Measurements from ENCODE around the gene GALNT13. TPM values are rescaled to one million over a fixed set of nuclear protein-coding genes. Genes with fewer than 3 reads are reported as not detected.

The GALNT13 gene
- total RNA-seq, 1 donor from 2014 or later: not detected

DNA sequence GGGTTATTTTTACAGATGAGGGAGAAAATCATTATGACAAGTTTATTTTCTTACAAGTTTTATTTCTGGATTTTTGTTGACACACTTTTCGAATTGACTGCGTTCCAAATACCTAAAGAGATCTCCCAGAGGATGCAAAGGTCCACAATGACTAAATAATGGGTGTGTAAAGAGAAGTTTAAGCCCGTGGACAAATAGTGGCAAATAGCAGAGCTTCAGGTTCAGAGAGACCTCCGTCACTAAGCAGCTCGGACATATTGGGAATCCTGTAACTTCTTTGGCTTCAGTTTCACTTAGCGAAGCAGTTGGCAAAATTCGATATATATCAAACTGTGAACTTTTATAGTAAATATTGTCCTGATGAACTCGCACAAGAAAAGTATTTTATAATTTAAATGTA lies 556.3 kb downstream of the GALNT13 start:
- Mint-ChIP-seq H3K4me3 (no peak overlapping the region), H3K36me3 (ENCODE audit: low read depth) (no peaks in the 10 kb centered on the region), H3K27me3 (no peaks in the 10 kb centered on the region), H3K9me3 (no peaks in the 10 kb centered on the region), H3K4me1 (no peaks in the 10 kb centered on the region), H3K27ac (no peak overlapping the region)
- ChIA-PET POLR2A (no interaction called here), CTCF (no interaction called here)
- DNase-seq (no peak), ATAC-seq (ENCODE audit: low read depth) (no peak)
- TF ChIP-seq, protein P1, sequence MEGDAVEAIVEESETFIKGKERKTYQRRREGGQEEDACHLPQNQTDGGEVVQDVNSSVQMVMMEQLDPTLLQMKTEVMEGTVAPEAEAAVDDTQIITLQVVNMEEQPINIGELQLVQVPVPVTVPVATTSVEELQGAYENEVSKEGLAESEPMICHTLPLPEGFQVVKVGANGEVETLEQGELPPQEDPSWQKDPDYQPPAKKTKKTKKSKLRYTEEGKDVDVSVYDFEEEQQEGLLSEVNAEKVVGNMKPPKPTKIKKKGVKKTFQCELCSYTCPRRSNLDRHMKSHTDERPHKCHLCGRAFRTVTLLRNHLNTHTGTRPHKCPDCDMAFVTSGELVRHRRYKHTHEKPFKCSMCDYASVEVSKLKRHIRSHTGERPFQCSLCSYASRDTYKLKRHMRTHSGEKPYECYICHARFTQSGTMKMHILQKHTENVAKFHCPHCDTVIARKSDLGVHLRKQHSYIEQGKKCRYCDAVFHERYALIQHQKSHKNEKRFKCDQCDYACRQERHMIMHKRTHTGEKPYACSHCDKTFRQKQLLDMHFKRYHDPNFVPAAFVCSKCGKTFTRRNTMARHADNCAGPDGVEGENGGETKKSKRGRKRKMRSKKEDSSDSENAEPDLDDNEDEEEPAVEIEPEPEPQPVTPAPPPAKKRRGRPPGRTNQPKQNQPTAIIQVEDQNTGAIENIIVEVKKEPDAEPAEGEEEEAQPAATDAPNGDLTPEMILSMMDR (IDR thresholded peaks at IDR 0.05): no peak
- intact Hi-C loops (cut with micrococcal nuclease): no loop called here

DNA sequence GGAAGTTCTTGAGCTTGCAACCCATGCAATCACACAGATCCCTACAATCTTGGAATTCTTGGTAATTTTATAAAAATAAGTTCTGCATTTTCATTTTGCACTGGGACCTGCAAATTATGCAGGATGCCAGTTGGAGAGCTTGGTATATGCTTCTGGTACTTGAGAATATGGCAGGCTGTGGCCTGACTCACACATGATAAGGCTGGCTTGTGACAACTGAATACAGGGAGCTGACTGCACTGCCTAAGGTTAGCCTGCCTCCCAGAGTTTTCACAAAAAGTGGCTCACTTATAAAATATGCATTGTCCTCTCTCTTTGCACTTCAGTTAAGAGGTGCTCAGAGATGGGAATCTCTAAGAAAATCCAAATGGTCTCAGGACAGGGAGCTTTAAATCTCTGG lies 561.3 kb downstream of the GALNT13 start:
- CTCF ChIA-PET: no interaction called here
- Mint-ChIP-seq H3K27ac (no peak overlapping the region), H3K4me3 (no peak overlapping the region)

DNA sequence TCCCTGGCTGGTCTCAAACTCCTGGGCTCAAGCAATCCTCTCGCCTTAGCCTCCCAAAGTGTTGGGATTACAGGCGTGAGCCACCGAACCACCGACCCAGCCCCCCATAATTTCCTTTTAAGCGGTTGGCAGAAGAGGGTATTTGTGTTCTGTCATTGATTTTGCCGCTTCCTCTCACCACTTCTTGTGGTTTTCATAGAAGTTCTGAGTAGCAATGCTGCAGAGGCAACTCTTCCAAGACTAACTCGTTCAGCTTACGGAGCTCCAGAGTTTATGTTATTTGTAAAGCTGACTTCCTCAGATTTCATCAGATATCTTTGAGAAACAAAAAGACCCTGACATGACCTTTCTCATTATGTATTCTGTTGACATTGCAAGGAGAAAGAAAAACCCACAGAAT lies 565.4 kb downstream of the GALNT13 start:
- H3K27ac Mint-ChIP-seq: no peak overlapping the region

More for the DNA sequence above, 561.3 kb downstream of the GALNT13 start:
- intact Hi-C loops (cut with micrococcal nuclease): no loop called here
- H3K4me1 Mint-ChIP-seq: no peaks in the 10 kb centered on the region
- DNase-seq (no peak), ATAC-seq (ENCODE audit: low read depth) (no peak)
- TF ChIP-seq, protein P1 (IDR thresholded peaks at IDR 0.05): no peak
- H3K9me3 Mint-ChIP-seq: no peaks in the 10 kb centered on the region
- H3K36me3 Mint-ChIP-seq (ENCODE audit: low read depth): no peaks in the 10 kb centered on the region
- POLR2A ChIA-PET: no interaction called here
- H3K27me3 Mint-ChIP-seq: no peaks in the 10 kb centered on the region

DNA sequence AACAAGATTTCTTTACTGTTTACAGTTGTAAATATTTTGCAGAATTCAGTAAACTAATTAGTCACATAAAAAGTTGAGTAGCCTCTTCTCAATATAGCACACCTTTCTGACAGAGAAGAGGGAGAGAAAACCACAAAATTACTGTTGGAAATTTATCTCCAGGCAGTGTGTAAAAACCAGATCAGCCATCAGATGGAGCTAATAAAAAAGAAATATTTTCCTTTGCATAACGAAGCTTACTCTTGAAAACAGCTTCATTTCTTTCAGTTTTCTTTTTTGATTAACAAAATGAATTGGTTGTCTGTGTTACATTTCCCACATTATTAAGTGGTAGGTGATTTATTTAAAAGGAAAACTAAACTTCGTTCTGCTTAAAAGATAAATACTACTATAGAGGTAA lies 567.4 kb downstream of the GALNT13 start:
- TF ChIP-seq, protein P1 (IDR thresholded peaks at IDR 0.05): no peak
- H3K9me3 Mint-ChIP-seq: no peaks in the 10 kb centered on the region
- ChIA-PET CTCF (no interaction called here), POLR2A (no interaction called here)
- no peak overlapping the region for H3K4me3 Mint-ChIP-seq
- intact Hi-C loops (cut with micrococcal nuclease): no loop called here
- no peaks in the 10 kb centered on the region for H3K27me3 Mint-ChIP-seq
- ATAC-seq (ENCODE audit: low read depth) (no peak), DNase-seq (no peak)
- H3K27ac Mint-ChIP-seq: no peak overlapping the region
- no peaks in the 10 kb centered on the region for H3K4me1 Mint-ChIP-seq
- H3K36me3 Mint-ChIP-seq (ENCODE audit: low read depth): no peaks in the 10 kb centered on the region

More for the DNA sequence above, 565.4 kb downstream of the GALNT13 start:
- ChIA-PET CTCF (no interaction called here), POLR2A (no interaction called here)
- ATAC-seq (ENCODE audit: low read depth): no peak
- Mint-ChIP-seq H3K36me3 (ENCODE audit: low read depth) (no peaks in the 10 kb centered on the region), H3K4me1 (no peaks in the 10 kb centered on the region), H3K27me3 (no peaks in the 10 kb centered on the region), H3K4me3 (no peak overlapping the region), H3K9me3 (no peaks in the 10 kb centered on the region)
- TF ChIP-seq, protein P1 (IDR thresholded peaks at IDR 0.05): no peak
- intact Hi-C loops (cut with micrococcal nuclease): no loop called here
- DNase-seq: no peak

DNA sequence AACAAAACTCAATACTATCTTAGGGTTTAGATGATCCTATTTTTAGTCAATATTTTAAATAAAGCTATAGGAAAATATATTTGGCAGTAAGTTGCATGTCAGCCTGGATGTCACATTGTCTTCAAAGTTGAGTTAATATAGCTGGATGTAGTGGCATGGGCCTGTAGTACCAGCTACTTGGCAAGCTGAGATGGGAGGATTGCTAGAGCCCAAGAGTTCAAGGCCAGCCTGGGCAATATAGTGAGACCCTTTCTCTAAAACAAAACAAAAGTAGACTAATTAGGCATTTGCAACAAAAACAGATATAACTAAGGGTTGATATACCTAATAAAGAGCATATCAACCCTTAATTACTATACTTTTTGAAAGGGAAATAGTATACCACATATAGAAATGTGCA lies 572.2 kb downstream of the GALNT13 start:
- ATAC-seq (ENCODE audit: low read depth): no peak
- TF ChIP-seq, protein P1 (IDR thresholded peaks at IDR 0.05): no peak
- POLR2A ChIA-PET: no interaction called here
- Mint-ChIP-seq H3K27ac (no peak overlapping the region), H3K36me3 (ENCODE audit: low read depth) (no peaks in the 10 kb centered on the region), H3K4me1 (no peaks in the 10 kb centered on the region), H3K27me3 (no peaks in the 10 kb centered on the region), H3K4me3 (no peak overlapping the region), H3K9me3 (no peaks in the 10 kb centered on the region)
- DNase-seq: no peak
- intact Hi-C loops (cut with micrococcal nuclease): no loop called here
- CTCF ChIA-PET: no interaction called here

Data from activated B cell treated with CpG ODN at 0.5 μM for 24 hours (primary cell).